ENCODE data around the gene RBPJ.
"Not testable (repeated sequence)": the region's sequence is repeated elsewhere in the genome, so short reads cannot be mapped to it uniquely, and the experiment has no call there.

RBPJ gene

GRCh38 chr4:26302031-26302899 lies 18.5 kb upstream of the RBPJ start:
- no peak for DNase-seq

- no peak for DNase-seq
These were observed 17.8 kb upstream of the RBPJ start for GRCh38 chr4:26303008-26303407.

- DNase-seq: no peak
These were observed 13.6 kb upstream of the RBPJ start for GRCh38 chr4:26307037-26307800.

- DNase-seq: no peak
These were observed 12.2 kb upstream of the RBPJ start for GRCh38 chr4:26308568-26308967.

GRCh38 chr4:26310264-26310663 lies 10.6 kb upstream of the RBPJ start:
- DNase-seq: no peak

DNA sequence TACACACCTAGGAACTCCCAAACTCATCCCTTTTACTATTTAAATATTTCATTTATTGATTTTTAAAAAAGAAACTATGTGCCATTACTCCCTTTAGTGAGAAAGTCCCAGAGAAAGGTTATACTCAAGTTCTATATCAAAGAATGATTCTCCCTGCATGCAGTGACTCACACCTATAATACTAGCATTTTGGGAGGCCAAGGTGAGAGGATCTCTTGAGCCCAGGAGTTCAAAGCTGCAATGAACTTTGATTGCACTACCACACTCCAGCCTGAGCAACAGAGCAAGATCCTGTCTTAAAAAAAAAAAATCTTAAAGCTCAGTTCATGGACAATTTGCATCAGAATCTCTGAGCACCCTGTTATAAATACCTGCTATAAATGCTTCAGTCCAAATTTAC lies 9.2 kb upstream of the RBPJ start:
- DNase-seq: no peak

- DNase-seq: not testable (repeated sequence)
These were observed 5.4 kb upstream of the RBPJ start for GRCh38 chr4:26315316-26315932.

GRCh38 chr4:26317766-26318165 lies 3.0 kb upstream of the RBPJ start:
- DNase-seq: no peak

GRCh38 chr4:26319467-26319948 lies 1.3 kb upstream of the RBPJ start:
- DNase-seq: peak; percentile 81

- DNase-seq: no peak
These were observed 771 bp upstream of the RBPJ start for GRCh38 chr4:26319949-26320537.

GRCh38 chr4:26321373-26322221 lies 783 bp downstream of the RBPJ start:
- DNase-seq: no peak

DNA sequence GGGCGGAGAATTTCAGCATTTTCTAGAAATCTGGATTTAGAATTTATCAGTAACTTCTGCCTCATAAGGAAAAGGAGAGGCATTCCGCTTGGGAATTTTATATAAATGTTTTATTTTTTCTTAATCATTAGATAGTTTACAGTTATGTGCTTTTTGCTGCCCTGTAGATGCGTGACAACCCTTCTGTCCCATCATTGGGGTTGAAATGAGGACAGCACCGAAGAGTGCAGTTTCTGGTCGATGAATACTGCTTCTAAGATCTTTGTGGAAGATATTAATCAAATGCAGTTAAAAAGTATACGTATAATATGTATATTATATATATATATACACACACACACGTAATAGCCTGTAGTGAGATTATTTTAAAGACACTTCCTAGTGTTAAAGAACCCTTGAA lies 1.5 kb downstream of the RBPJ start:
- no peak for DNase-seq

- DNase-seq: no peak
These were observed 3.0 kb downstream of the RBPJ start for GRCh38 chr4:26323821-26324220.

GRCh38 chr4:26325191-26325590 lies 4.4 kb downstream of the RBPJ start:
- no peak for DNase-seq

DNA sequence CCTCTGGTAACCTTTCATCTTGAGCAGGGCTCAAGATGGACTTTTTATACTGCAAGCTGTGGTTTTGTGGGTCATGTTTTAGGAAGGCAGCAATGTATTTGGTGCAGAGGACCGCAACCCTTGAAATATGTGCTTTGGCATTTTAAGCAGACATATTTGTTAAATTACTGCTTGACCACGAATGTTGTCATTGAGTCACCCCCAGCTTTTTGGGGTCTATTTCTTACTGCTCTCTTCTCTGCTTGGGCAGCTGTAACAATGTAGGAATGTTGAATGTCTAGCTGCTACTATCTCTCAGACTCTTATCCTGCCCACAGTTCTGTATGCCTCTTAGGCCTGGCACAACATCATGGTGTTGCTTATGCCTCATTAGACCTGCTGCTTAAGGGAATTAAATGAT lies 6.0 kb downstream of the RBPJ start:
- no peak for DNase-seq

- no peak for DNase-seq
These were observed 9.5 kb downstream of the RBPJ start for GRCh38 chr4:26330186-26330787.

DNA sequence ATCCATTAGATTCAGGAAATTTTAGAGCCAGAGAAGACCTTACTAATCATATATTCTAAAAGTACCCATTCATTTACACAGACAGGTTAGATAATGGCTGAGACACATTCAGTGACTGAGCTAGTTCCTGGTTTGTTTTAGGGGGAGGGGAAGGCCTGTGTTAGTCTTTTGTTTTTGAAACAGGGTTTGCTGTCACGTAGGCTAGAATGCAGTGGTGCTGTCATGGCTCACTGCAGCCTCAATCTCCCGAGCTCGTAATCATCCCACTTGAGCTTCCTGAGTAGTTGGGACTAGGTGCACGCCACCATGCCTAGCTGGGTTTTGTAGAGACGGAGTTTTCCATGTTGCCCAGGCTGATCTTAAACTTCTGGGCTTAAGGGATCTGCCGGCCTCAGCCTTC lies 10.1 kb downstream of the RBPJ start:
- no peak for DNase-seq

DNA sequence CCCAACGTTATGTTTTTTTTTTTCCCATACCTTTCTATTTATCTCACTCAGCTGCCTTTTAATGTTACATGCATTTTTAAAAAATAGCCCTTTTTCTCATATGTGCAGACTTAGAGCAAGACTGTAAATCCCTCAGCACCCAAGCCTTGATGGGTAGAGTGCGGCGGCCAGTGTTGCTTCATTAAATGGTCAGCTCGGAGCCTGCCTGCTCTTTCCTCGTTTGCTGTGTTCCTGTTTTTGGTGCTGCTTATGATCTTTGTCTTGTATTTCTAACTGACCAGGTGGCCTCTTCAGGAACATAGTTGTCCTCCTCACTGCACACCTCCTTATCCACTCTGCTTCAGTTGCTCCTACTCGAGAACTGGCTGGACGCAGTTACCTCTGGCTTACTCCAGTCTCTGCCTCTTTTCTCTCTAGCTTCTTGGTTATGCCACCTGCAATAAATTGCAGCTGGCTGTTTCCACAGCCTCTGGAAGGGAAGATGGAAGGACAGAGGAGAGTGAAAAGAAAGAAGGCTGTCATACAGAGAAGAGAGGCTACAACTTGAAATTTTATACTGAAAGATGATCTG lies 10.7 kb downstream of the RBPJ start:
- DNase-seq: no peak

GRCh38 chr4:26334366-26334765 lies 13.6 kb downstream of the RBPJ start:
- no peak for DNase-seq

DNA sequence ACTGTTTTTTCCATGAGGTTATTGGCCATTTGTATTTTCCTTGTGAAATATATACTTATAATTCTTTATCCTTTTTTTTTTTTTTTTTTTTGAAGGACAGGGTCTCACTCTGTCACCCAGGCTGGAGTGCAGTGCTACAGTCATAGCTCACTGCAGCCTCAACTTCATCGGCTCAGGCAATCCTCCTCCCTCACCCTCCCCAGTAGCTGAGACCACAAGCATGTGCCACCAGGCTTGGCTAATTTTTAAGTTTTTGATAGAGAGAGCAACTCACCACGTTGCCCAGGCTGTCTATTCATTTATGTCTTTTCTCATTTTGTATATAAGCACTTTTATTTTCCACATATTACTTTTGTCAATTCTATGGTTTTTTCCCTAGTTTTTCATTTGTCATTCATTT lies 16.8 kb downstream of the RBPJ start:
- DNase-seq: no peak

DNA sequence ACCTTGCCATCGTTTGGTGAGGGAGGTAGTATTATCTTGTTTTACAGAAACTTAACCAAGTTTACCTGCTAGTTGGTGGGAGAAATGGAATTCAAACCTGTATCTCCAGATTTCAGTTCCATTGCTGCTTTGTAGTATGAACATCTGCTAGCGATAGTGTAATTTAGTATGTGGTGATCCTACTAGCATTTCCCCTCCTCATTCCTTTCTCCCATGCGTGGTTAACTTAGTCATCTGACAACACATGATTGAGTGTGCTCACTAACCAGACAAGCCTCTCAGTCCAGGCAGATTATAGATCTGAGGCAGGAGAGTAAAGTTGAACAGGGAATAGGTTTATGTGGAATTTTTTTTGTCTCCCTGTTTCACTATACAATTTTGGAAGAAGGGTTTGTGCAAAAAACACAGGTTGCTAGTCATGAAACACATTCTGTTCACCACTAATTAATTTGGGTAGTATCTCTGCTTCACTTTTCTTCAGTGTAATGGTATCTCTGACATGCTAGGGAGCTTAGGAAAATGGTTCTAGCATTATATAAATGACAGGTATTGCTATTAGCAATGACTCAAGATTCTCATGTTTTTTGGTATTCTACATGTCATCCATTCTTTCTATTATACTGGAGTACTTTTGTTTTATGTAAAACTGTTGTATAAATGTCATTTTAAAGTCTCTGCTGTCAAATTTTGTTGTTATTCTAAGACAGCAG lies 21.7 kb downstream of the RBPJ start:
- no peak for DNase-seq

All from activated gamma-delta T cell (primary cell).